ENCODE measurements around the gene TMEM200B.
"Not testable (repeated sequence)": the region's sequence is repeated elsewhere in the genome, so short reads cannot be mapped to it uniquely, and the experiment has no call there.

TMEM200B gene

DNA sequence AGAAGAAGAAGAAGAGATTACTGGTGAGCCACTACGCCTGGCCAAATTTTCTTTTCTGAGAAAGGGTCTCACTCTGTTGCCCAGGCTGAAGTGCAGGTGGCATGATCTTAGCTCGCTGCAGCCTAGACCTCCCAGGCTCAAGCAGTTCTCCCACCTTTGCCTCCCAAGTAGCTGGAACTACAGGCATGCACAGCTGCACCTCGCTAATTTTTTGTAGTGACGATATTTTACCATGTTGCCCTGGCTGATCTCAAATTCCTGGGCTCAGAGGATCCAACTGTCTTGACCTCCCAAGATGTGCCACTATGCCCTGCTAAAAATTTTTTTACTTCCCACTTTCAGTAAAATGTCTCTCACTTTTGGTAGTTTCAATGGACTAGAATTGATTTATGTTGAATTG lies 24.4 kb downstream of the TMEM200B start:
- Histone ChIP-seq H3K4me3 (replicated peaks; ENCODE audit: insufficient read depth, low read length) (no peak overlapping the region), H3K27me3 (ENCODE audit: insufficient read depth, poor library complexity, severe bottlenecking) (no peaks in the 10 kb centered on the region), H3K27ac (replicated peaks) (no peak overlapping the region)
- DNase-seq (ENCODE audit: low read depth in 1 of 2, low spot score in 1 of 2): no peak
- TF ChIP-seq SPI1 (IDR thresholded peaks at IDR 0.05; ENCODE audit: borderline replicate concordance, low read depth) (no peak), REST (IDR thresholded peaks at IDR 0.05; ENCODE audit: insufficient replicate concordance, low read depth) (no peak), POLR2AphosphoS5 (IDR thresholded peaks at IDR 0.05; ENCODE audit: low read depth) (no peak), GABPA (IDR thresholded peaks at IDR 0.05; ENCODE audit: low read depth) (no peak)
- TF ChIP-seq, protein P1, sequence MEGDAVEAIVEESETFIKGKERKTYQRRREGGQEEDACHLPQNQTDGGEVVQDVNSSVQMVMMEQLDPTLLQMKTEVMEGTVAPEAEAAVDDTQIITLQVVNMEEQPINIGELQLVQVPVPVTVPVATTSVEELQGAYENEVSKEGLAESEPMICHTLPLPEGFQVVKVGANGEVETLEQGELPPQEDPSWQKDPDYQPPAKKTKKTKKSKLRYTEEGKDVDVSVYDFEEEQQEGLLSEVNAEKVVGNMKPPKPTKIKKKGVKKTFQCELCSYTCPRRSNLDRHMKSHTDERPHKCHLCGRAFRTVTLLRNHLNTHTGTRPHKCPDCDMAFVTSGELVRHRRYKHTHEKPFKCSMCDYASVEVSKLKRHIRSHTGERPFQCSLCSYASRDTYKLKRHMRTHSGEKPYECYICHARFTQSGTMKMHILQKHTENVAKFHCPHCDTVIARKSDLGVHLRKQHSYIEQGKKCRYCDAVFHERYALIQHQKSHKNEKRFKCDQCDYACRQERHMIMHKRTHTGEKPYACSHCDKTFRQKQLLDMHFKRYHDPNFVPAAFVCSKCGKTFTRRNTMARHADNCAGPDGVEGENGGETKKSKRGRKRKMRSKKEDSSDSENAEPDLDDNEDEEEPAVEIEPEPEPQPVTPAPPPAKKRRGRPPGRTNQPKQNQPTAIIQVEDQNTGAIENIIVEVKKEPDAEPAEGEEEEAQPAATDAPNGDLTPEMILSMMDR (IDR thresholded peaks at IDR 0.05; ENCODE audit: insufficient read depth, low read length): no peak

GRCh38 chr1:29096231-29096886 lies 27.3 kb downstream of the TMEM200B start:
- TF ChIP-seq, protein P1 (IDR thresholded peaks at IDR 0.05; ENCODE audit: insufficient read depth, low read length): no peak
- no peak for TF ChIP-seq POLR2AphosphoS5 (IDR thresholded peaks at IDR 0.05; ENCODE audit: low read depth)
- DNase-seq (ENCODE audit: low read depth in 1 of 2, low spot score in 1 of 2): no peak
- Histone ChIP-seq H3K27me3 (ENCODE audit: insufficient read depth, poor library complexity, severe bottlenecking) (no peaks in the 10 kb centered on the region), H3K4me3 (replicated peaks; ENCODE audit: insufficient read depth, low read length) (no peak overlapping the region), H3K27ac (replicated peaks) (no peak overlapping the region)

- TF ChIP-seq SPI1 (IDR thresholded peaks at IDR 0.05; ENCODE audit: borderline replicate concordance, low read depth): no peak
- no peak for TF ChIP-seq POLR2AphosphoS5 (IDR thresholded peaks at IDR 0.05; ENCODE audit: low read depth)
- no peak for TF ChIP-seq GABPA (IDR thresholded peaks at IDR 0.05; ENCODE audit: low read depth)
- TF ChIP-seq, protein P1 (IDR thresholded peaks at IDR 0.05; ENCODE audit: insufficient read depth, low read length): no peak
- no peak for TF ChIP-seq REST (IDR thresholded peaks at IDR 0.05; ENCODE audit: insufficient replicate concordance, low read depth)
- no peaks in the 10 kb centered on the region for H3K27me3 ChIP-seq (ENCODE audit: insufficient read depth, poor library complexity, severe bottlenecking)
- no peak overlapping the region for H3K4me3 ChIP-seq (replicated peaks; ENCODE audit: insufficient read depth, low read length)
- DNase-seq (ENCODE audit: low read depth in 1 of 2, low spot score in 1 of 2): no peak
- H3K27ac ChIP-seq (replicated peaks): no peak overlapping the region
Measured at GRCh38 chr1:29094954-29095353, 28.7 kb downstream of the TMEM200B start.

DNA sequence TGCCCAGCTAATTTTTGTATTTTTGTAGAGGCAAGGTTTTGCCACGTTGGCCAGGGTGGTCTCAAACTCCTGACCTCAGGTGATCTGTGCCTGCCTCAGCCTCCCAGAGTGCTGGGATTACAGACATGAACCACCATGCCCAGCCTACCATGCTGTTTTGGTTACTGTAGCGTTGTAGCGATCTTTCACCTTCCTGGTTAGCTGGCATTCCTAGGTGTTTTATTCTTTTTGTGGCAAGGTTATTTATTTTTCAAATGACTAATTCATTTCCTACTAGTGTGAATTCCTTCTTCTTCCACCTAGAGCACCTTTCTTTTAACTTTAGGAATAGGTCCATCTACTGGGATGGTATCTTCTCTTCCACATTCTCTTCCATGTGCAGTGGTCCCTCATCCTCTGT lies 29.3 kb downstream of the TMEM200B start:
- Histone ChIP-seq H3K4me3 (replicated peaks; ENCODE audit: insufficient read depth, low read length) (no peak overlapping the region), H3K27ac (replicated peaks) (no peak overlapping the region), H3K27me3 (ENCODE audit: insufficient read depth, poor library complexity, severe bottlenecking) (no peaks in the 10 kb centered on the region)
- TF ChIP-seq SPI1 (IDR thresholded peaks at IDR 0.05; ENCODE audit: borderline replicate concordance, low read depth) (no peak), POLR2AphosphoS5 (IDR thresholded peaks at IDR 0.05; ENCODE audit: low read depth) (no peak), GABPA (IDR thresholded peaks at IDR 0.05; ENCODE audit: low read depth) (no peak), REST (IDR thresholded peaks at IDR 0.05; ENCODE audit: insufficient replicate concordance, low read depth) (no peak)
- TF ChIP-seq, protein P1 (IDR thresholded peaks at IDR 0.05; ENCODE audit: insufficient read depth, low read length): no peak
- DNase-seq (ENCODE audit: low read depth in 1 of 2, low spot score in 1 of 2): no peak

DNA sequence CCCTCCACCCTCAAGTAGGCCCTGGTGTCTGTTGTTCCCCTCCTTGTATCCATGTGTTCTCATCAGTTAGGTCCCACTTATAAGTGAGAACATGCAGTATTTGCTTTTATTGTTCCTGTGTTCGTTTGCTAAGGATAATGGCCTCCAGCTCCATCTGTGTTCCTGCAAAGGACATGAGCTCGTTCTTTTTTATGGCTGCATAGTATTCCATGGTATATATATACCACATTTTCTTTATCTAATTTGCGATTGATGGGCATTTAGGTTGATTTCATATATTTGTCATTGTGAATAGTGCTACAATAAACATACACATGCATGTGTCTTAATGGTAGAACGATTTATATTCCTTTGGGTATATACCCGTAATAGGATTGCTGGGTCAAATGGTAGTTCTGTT lies 31.0 kb downstream of the TMEM200B start:
- DNase-seq (ENCODE audit: low read depth in 1 of 2, low spot score in 1 of 2); H3K27ac ChIP-seq (replicated peaks): not testable (repeated sequence)

More for the DNA sequence above, 31.0 kb downstream of the TMEM200B start:
- H3K4me3 ChIP-seq (replicated peaks; ENCODE audit: insufficient read depth, low read length); H3K27me3 ChIP-seq (ENCODE audit: insufficient read depth, poor library complexity, severe bottlenecking): not testable (repeated sequence)

All from HL-60 (cell line).